ENCODE measurements around the gene ADAMTS14.

Gene ADAMTS14

DNA sequence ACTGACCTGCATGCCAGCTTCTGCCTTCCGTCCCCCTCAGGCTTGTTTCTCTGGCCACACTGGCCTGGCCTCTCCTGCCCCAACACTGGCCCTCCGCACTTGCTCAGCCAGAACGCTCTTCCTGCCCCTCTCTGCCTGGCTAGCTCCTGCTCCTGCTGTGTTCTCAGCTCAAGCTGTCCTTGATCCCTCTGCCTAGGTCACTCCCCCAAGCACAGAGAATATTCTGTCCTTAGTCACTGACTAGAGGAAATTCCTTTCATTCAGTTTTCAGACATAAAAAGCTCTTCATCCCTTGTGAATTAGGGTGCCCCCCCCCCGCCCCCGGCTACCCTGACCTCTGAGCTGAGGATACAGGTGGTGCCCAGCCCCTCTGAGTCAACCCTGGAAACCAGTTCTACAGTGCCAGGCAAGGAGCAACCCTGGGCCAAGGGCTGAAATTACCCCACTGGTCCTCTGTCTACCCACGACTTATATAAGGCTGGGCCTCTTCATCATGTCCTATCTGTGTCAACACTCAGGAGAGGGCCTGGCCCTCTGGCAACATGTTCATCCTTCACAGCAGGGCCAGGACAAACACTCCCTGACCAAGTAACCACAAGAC lies 136.8 kb downstream of the ADAMTS14 start:
- no peak overlapping the region for H3K27ac ChIP-seq
- TF ChIP-seq ZFX (IDR thresholded peaks at IDR 0.05; ENCODE audit: borderline replicate concordance), result no peak
- TF ChIP-seq, protein P1, sequence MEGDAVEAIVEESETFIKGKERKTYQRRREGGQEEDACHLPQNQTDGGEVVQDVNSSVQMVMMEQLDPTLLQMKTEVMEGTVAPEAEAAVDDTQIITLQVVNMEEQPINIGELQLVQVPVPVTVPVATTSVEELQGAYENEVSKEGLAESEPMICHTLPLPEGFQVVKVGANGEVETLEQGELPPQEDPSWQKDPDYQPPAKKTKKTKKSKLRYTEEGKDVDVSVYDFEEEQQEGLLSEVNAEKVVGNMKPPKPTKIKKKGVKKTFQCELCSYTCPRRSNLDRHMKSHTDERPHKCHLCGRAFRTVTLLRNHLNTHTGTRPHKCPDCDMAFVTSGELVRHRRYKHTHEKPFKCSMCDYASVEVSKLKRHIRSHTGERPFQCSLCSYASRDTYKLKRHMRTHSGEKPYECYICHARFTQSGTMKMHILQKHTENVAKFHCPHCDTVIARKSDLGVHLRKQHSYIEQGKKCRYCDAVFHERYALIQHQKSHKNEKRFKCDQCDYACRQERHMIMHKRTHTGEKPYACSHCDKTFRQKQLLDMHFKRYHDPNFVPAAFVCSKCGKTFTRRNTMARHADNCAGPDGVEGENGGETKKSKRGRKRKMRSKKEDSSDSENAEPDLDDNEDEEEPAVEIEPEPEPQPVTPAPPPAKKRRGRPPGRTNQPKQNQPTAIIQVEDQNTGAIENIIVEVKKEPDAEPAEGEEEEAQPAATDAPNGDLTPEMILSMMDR (IDR thresholded peaks at IDR 0.05), result no peak

- no peak for TF ChIP-seq ZFX (IDR thresholded peaks at IDR 0.05; ENCODE audit: borderline replicate concordance)
- TF ChIP-seq, protein P1 (IDR thresholded peaks at IDR 0.05), result no peak
- H3K27ac ChIP-seq, result no peak overlapping the region
Measured at GRCh38 chr10:70809726-70810125, 137.4 kb downstream of the ADAMTS14 start.

DNA sequence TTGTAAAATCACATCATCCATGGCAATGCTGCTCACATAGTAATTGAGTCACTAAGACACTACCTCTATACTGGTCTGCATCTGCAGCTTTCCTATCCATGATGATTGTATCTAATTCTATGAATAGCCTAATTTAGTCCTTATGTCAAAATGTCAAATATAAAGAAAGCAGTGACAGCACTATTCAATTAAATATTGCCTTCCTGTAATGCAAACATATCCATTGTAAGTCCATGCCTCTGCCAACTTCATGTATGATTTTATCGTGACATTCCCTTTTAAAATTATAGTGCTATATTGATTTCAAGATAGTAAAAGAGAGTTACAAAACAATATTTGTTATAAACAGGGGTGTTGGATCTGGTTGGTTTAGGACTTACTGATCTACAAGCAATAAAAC lies 138.7 kb downstream of the ADAMTS14 start:
- TF ChIP-seq ZFX (IDR thresholded peaks at IDR 0.05; ENCODE audit: borderline replicate concordance), result no peak
- TF ChIP-seq, protein P1 (IDR thresholded peaks at IDR 0.05), result no peak
- no peak overlapping the region for H3K27ac ChIP-seq

DNA sequence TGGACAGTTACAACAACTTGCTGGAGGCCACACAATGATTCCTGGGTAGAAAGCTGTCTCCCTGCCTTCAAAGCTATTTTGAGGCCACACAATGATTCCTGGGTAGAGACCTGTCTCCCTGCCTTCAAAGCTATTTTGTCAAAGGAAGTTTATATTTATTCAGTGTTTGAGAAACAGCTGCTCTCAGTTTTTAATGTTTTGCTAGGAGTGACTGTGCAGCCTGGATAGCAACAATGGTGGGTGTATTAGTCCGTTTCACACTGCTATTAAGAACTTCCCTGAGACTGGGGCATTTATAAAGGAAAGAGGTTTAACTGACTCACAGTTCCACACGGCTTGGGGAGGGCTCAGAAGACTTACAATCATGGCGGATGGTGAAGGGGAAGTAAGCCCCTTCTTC lies 139.6 kb downstream of the ADAMTS14 start:
- no peak overlapping the region for H3K27ac ChIP-seq
- TF ChIP-seq ZFX (IDR thresholded peaks at IDR 0.05; ENCODE audit: borderline replicate concordance), result no peak
- TF ChIP-seq, protein P1 (IDR thresholded peaks at IDR 0.05), result no peak

Data from 22Rv1 (cell line).